Measurements from ENCODE around the gene PSMD3.

The PSMD3 gene

GRCh38 chr17:40028595-40028994 lies 48.0 kb downstream of the PSMD3 start:
- H3K4me3 ChIP-seq: no peak overlapping the region

GRCh38 chr17:40031706-40032105 lies 51.1 kb downstream of the PSMD3 start:
- intact Hi-C loops (cut with DNase I; ENCODE audit: low total_unique reads): no loop called here
- Histone ChIP-seq H3K27ac (no peak overlapping the region), H3K9me3 (no peaks in the 10 kb centered on the region), H3K4me3 (no peak overlapping the region), H3K36me3 (peaks cover 55 to 91% (median 87%) of the 10 kb centered on the region in 3 donors), H3K4me1 (peaks cover 0 to 22% (median 5%) of the 10 kb centered on the region in 4 donors), H3K27me3 (no peaks in the 10 kb centered on the region)
- DNase-seq: no peak
- TF ChIP-seq CTCF (IDR thresholded peaks at IDR 0.05): no peak

More at GRCh38 chr17:40028595-40028994, 48.0 kb downstream of the PSMD3 start:
- Histone ChIP-seq H3K27me3 (no peaks in the 10 kb centered on the region), H3K36me3 (peaks cover 75 to 91% (median 79%) of the 10 kb centered on the region in 3 donors), H3K27ac (no peak overlapping the region), H3K4me1 (peaks cover 0 to 27% (median 6%) of the 10 kb centered on the region in 4 donors), H3K9me3 (no peaks in the 10 kb centered on the region)
- no peak for TF ChIP-seq CTCF (IDR thresholded peaks at IDR 0.05)
- no peak for DNase-seq
- intact Hi-C loops (cut with DNase I; ENCODE audit: low total_unique reads): no loop called here

GRCh38 chr17:40032322-40033320 lies 52.0 kb downstream of the PSMD3 start:
- peaks cover 55 to 88% (median 81%) of the 10 kb centered on the region in 3 donors for H3K36me3 ChIP-seq
- intact Hi-C loops (cut with DNase I; ENCODE audit: low total_unique reads): no loop called here
- no peak for TF ChIP-seq CTCF (IDR thresholded peaks at IDR 0.05)
- H3K9me3 ChIP-seq: no peaks in the 10 kb centered on the region
- H3K27ac ChIP-seq: no peak overlapping the region
- DNase-seq: no peak
- peaks cover 0 to 15% (median 2%) of the 10 kb centered on the region in 4 donors for H3K4me1 ChIP-seq
- H3K27me3 ChIP-seq: no peaks in the 10 kb centered on the region
- H3K4me3 ChIP-seq: no peak overlapping the region

- H3K27ac ChIP-seq: no peak overlapping the region
- intact Hi-C loops (cut with DNase I; ENCODE audit: low total_unique reads): no loop called here
- DNase-seq: no peak
Observed at GRCh38 chr17:40033339-40033738, 52.7 kb downstream of the PSMD3 start.

More at GRCh38 chr17:40033339-40033738, 52.7 kb downstream of the PSMD3 start:
- H3K4me3 ChIP-seq: no peak overlapping the region
- H3K36me3 ChIP-seq: peaks cover 55 to 80% (median 75%) of the 10 kb centered on the region in 3 donors
- H3K4me1 ChIP-seq: peaks cover 0 to 17% (median 4%) of the 10 kb centered on the region in 4 donors
- no peaks in the 10 kb centered on the region for H3K27me3 ChIP-seq
- TF ChIP-seq CTCF (IDR thresholded peaks at IDR 0.05): no peak
- no peaks in the 10 kb centered on the region for H3K9me3 ChIP-seq

All from tibial artery (tissue), 4 donors.